Glutamatergic neuron (in vitro differentiated cells): ENCODE results near the gene HSD11B1L. TPM values are rescaled to one million over a fixed set of nuclear protein-coding genes. Genes with fewer than 3 reads are reported as not detected.
"Not testable (repeated sequence)": the region's sequence is repeated elsewhere in the genome, so short reads cannot be mapped to it uniquely, and the experiment has no call there.

Experiments
- DNase-seq: peaks from one replicate; pipeline ENCODE4 v3.0.0; 2022
- H3K27ac Mint-ChIP-seq: one replicate; pipeline ENCODE4 v1.8.0; 2020; ENCODE audit warnings: mild to moderate bottlenecking, mixed read lengths, inconsistent platforms; ENCODE audit not compliant: unreplicated experiment
- H3K27me3 Mint-ChIP-seq: one replicate; pipeline ENCODE4 v1.8.0; 2020; ENCODE audit warnings: mild to moderate bottlenecking, moderate library complexity, mixed read lengths, inconsistent platforms; ENCODE audit not compliant: unreplicated experiment
- H3K36me3 Mint-ChIP-seq: one replicate; pipeline ENCODE4 v1.8.0; 2020; ENCODE audit warnings: mild to moderate bottlenecking, mixed read lengths, inconsistent platforms; ENCODE audit not compliant: unreplicated experiment
- H3K4me1 Mint-ChIP-seq: one replicate; pipeline ENCODE4 v1.8.0; 2020; ENCODE audit warnings: mild to moderate bottlenecking, low read depth, mixed read lengths, inconsistent platforms; ENCODE audit not compliant: unreplicated experiment
- H3K4me3 Mint-ChIP-seq: one replicate; pipeline ENCODE4 v1.8.0; 2020; ENCODE audit warnings: mild to moderate bottlenecking, mixed read lengths, inconsistent platforms; ENCODE audit not compliant: unreplicated experiment
- H3K9me3 Mint-ChIP-seq: one replicate; pipeline ENCODE4 v1.8.0; 2020; ENCODE audit warnings: mild to moderate bottlenecking, moderate library complexity, mixed read lengths, inconsistent platforms; ENCODE audit not compliant: unreplicated experiment
- CTCF ChIP-seq: fragments of 200-600 bp; sonication (generic); IDR thresholded peaks from one replicate; pipeline ENCODE4 v1.5.0; 2021; ENCODE audit not compliant: partially characterized antibody, unreplicated experiment
- total RNA-seq: library from RNA; stranded (reverse); fragmentation: NEBNext Ultra II Directional; extraction: Animal tissue kit (Norgen Biotek cat#: 25700); gene quantifications from one replicate; pipeline ENCODE4 v1.2.1, GENCODE V29; 2021; ENCODE audit not compliant: unreplicated experiment

HSD11B1L gene
- total RNA-seq, 1 donor from 2014 or later = 64.4 TPM

- TF ChIP-seq CTCF = no peak
- Mint-ChIP-seq H3K36me3 (no peaks in the 10 kb centered on the region), H3K4me3 (no peak overlapping the region), H3K27ac (no peak overlapping the region), H3K27me3 (peaks cover 2% of the 10 kb centered on the region), H3K4me1 (peaks cover 4% of the 10 kb centered on the region), H3K9me3 (peaks cover 9% of the 10 kb centered on the region)
- DNase-seq = no peak
Observed at GRCh38 chr19:5700455-5701092, 19.7 kb downstream of the HSD11B1L start.

GRCh38 chr19:5702053-5702410 is 21.2 kb downstream of the HSD11B1L start:
- DNase-seq, H3K36me3 Mint-ChIP-seq, H3K4me1 Mint-ChIP-seq, H3K27me3 Mint-ChIP-seq, H3K27ac Mint-ChIP-seq, H3K4me3 Mint-ChIP-seq: not testable (repeated sequence)
- peaks cover 11% of the 10 kb centered on the region for H3K9me3 Mint-ChIP-seq

- peak overlapping the region; percentile 76 for H3K27ac Mint-ChIP-seq
- H3K27me3 Mint-ChIP-seq = peaks cover 4% of the 10 kb centered on the region
- peaks cover 4% of the 10 kb centered on the region for H3K4me1 Mint-ChIP-seq
- no peak for DNase-seq
- H3K36me3 Mint-ChIP-seq = no peaks in the 10 kb centered on the region
- H3K4me3 Mint-ChIP-seq = no peak overlapping the region
- peaks cover 13% of the 10 kb centered on the region for H3K9me3 Mint-ChIP-seq
- no peak for TF ChIP-seq CTCF
Observed at GRCh38 chr19:5703819-5704818, 23.3 kb downstream of the HSD11B1L start.

- peaks cover 13% of the 10 kb centered on the region for H3K9me3 Mint-ChIP-seq
- peaks cover 4% of the 10 kb centered on the region for H3K27me3 Mint-ChIP-seq
- H3K36me3 Mint-ChIP-seq = no peaks in the 10 kb centered on the region
- H3K27ac Mint-ChIP-seq = no peak overlapping the region
- no peak for DNase-seq
- TF ChIP-seq CTCF = no peak
- H3K4me1 Mint-ChIP-seq = peaks cover 4% of the 10 kb centered on the region
- H3K4me3 Mint-ChIP-seq = no peak overlapping the region
Observed at GRCh38 chr19:5705552-5705951, 24.7 kb downstream of the HSD11B1L start.

- Mint-ChIP-seq H3K9me3 (peaks cover 9% of the 10 kb centered on the region), H3K36me3 (no peaks in the 10 kb centered on the region), H3K27me3 (peaks cover 4% of the 10 kb centered on the region), H3K4me1 (peaks cover 4% of the 10 kb centered on the region), H3K27ac (no peak overlapping the region), H3K4me3 (no peak overlapping the region)
- DNase-seq = no peak
- no peak for TF ChIP-seq CTCF
Observed at GRCh38 chr19:5706876-5707573, 26.2 kb downstream of the HSD11B1L start.
